Psoas muscle (tissue), 8 donors: ENCODE data around the gene SIRPA. TPM values are rescaled to one million over a fixed set of nuclear protein-coding genes. Genes with fewer than 3 reads are reported as not detected.

ENCODE experiments used
- ATAC-seq, 4 donors: fragments of 200-7000 bp; cut with Tn5 transposase; one replicate each; pipeline ENCODE4 v1.9.1; 2020; ENCODE audit warnings: moderate library complexity in 3 of 4, mild to moderate bottlenecking in 2 of 4
- DNase-seq, 2 donors: peaks; one replicate each; pipeline ENCODE4 v3.0.0-alpha.2; 2020
- H3K27ac ChIP-seq: fragments of 200-600 bp; one replicate; pipeline ENCODE4 v1.8.0; 2022
- H3K27me3 ChIP-seq, 3 donors: fragments of 200-600 bp in 1 of 3; one replicate each; pipeline versions ENCODE4 v1.6.1 to v1.8.0; 2013 to 2022; ENCODE audit warnings: low read length in 2 of 3, mild to moderate bottlenecking in 2 of 3, moderate library complexity in 1 of 3; ENCODE audit not compliant: insufficient read depth in 3 of 3
- H3K36me3 ChIP-seq, 2 donors: fragments of 200-600 bp in 1 of 2; one replicate each; pipeline versions ENCODE4 v1.6.1 to v1.8.0; 2013 to 2022; ENCODE audit warnings: low read depth in 1 of 2, mild to moderate bottlenecking in 1 of 2, moderate library complexity in 1 of 2; ENCODE audit not compliant: insufficient read depth in 1 of 2
- H3K4me1 ChIP-seq: fragments of 200-600 bp; one replicate; pipeline ENCODE4 v1.8.0; 2022
- H3K4me3 ChIP-seq: fragments of 200-600 bp; one replicate; pipeline ENCODE4 v1.8.0; 2022; ENCODE audit warnings: mild to moderate bottlenecking
- H3K9me3 ChIP-seq: fragments of 200-600 bp; one replicate; pipeline ENCODE4 v1.8.0; 2022
- WGBS, 3 donors: extraction: QIAGEN DNeasy Blood & Tissue Kit; methylation state at CpG; one replicate each; pipeline versions ENCODE4 v1.1.6 to v1.1.7; 2013; 5-methylcytosine and 5-hydroxymethylcytosine counted together
- intact Hi-C, 2 donors: fragments of 100-400 bp; cut with DNase I; formaldehyde crosslinking; loops; one replicate each; pipeline versions ENCODE4 v1.11.0 to v1.14.2; 2022
- polyA plus RNA-seq, 3 donors: library from polyadenylated mRNA; stranded (reverse); fragments of 200-250 nt; gene quantifications; one replicate each; pipeline ENCODE4 v1.2.3, GENCODE V29; 2013
- total RNA-seq, 4 donors: library from RNA; stranded (reverse); fragmentation: NEBNext Ultra II Directional in 2 of 4; extraction: Animal tissue kit (Norgen Biotek cat#: 25700) in 2 of 4; gene quantifications; one replicate each; pipeline versions ENCODE4 v1.2.1 to v1.2.4, GENCODE V29; 2021 to 2023
- TF ChIP-seq, protein P1 (sequence below): fragments of 200-600 bp; IDR thresholded peaks from one replicate; pipeline ENCODE4 v1.8.0; 2022; ENCODE audit warnings: antibody characterized with exemption
- donor health status: healthy with polysubstance abuse.
- donor health status: DM: no; HTN: no; CAD: no; lungs with moderate emphysema.
- donor health status: Bipolar disorder and iron deficiency.
- donor health status: healthy.
- donor health status: DM: yes; HTN: yes; CAD: no.
- donor health status: DM: no; HTN: no; CAD: no.
- donor health status: DM: no; HTN: no; CAD: no.
- donor health status: DM: yes; HTN: yes; CAD: no.

The SIRPA gene
- total and polyA plus RNA-seq, 7 donors: 6.2 to 42.9 (median 15.3) TPM

DNA sequence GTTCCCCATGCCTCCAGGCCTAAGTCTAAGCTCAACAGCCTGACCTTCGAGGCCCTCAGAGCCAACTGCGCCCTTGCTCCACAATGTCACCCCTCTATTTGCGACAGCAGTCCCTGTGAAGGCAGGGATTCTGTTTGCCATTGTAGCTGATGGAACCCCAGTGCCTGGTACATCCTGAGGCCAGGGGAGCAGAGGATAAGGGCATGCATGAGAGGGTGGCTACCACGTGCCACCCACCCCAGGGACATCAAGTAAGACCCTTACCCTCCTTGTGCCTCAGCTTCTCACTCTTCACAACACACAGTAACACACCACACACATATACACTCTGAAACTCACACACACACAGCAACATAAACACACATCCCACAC, 20.0 kb upstream of the SIRPA start:
- Histone ChIP-seq H3K9me3 (no peaks in the 10 kb centered on the region), H3K27me3 (no peaks in the 10 kb centered on the region), H3K27ac (no peak overlapping the region), H3K4me1 (no peaks in the 10 kb centered on the region), H3K4me3 (no peak overlapping the region), H3K36me3 (no peaks in the 10 kb centered on the region)
- intact Hi-C loops: no loop called here
- ATAC-seq (no peak), DNase-seq (no peak)
- WGBS, 3 donors: 79 to 82% (median 79%) methylated on average over 4 of the region's 4 CpGs
- TF ChIP-seq, protein P1, sequence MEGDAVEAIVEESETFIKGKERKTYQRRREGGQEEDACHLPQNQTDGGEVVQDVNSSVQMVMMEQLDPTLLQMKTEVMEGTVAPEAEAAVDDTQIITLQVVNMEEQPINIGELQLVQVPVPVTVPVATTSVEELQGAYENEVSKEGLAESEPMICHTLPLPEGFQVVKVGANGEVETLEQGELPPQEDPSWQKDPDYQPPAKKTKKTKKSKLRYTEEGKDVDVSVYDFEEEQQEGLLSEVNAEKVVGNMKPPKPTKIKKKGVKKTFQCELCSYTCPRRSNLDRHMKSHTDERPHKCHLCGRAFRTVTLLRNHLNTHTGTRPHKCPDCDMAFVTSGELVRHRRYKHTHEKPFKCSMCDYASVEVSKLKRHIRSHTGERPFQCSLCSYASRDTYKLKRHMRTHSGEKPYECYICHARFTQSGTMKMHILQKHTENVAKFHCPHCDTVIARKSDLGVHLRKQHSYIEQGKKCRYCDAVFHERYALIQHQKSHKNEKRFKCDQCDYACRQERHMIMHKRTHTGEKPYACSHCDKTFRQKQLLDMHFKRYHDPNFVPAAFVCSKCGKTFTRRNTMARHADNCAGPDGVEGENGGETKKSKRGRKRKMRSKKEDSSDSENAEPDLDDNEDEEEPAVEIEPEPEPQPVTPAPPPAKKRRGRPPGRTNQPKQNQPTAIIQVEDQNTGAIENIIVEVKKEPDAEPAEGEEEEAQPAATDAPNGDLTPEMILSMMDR: no peak

DNA sequence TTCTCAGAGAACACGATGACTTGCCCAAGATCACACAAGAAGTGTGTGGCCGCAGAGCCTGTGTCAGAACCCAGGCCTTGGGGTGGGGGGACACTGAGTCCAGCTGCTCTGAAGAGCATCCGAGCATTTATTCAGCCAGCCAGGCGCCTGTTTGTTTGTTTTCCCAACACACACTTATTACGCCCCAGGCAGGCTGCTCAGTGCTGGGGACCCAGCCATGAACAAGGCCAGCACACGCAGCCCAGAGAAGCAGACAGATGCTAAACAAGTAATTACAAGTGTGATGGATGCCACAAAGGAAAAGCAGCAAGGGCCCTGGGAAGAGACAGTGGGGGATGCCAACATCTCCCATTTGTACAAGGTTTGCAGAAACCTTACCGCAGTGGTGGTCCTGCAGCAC, 19.4 kb upstream of the SIRPA start:
- intact Hi-C loops: no loop called here
- WGBS, 3 donors: 65 to 76% (median 66%) methylated on average over 7 of the region's 7 CpGs
- no peak overlapping the region for H3K4me3 ChIP-seq
- H3K4me1 ChIP-seq: peaks cover under 1% of the 10 kb centered on the region
- ATAC-seq (no peak), DNase-seq (no peak)
- TF ChIP-seq, protein P1: no peak
- H3K9me3 ChIP-seq: no peaks in the 10 kb centered on the region
- no peaks in the 10 kb centered on the region for H3K36me3 ChIP-seq
- no peaks in the 10 kb centered on the region for H3K27me3 ChIP-seq
- H3K27ac ChIP-seq: no peak overlapping the region

GRCh38 chr20:1876217-1876921, 18.8 kb upstream of the SIRPA start:
- ATAC-seq (no peak), DNase-seq (peak in 1 of 2 donors; percentile 19)
- no peak overlapping the region for H3K4me3 ChIP-seq
- no peaks in the 10 kb centered on the region for H3K36me3 ChIP-seq
- H3K27ac ChIP-seq: no peak overlapping the region
- 68 to 80% (median 75%) methylated on average over 6 to 7 of the region's 7 CpGs for WGBS, 3 donors
- H3K4me1 ChIP-seq: peaks cover 5% of the 10 kb centered on the region
- TF ChIP-seq, protein P1: no peak
- intact Hi-C loops: no loop called here
- no peaks in the 10 kb centered on the region for H3K27me3 ChIP-seq
- no peaks in the 10 kb centered on the region for H3K9me3 ChIP-seq

GRCh38 chr20:1876975-1877608, 18.1 kb upstream of the SIRPA start:
- WGBS, 3 donors: 64 to 66% (median 64%) methylated on average over 11 of the region's 11 CpGs
- Histone ChIP-seq H3K4me3 (no peak overlapping the region), H3K36me3 (no peaks in the 10 kb centered on the region), H3K27me3 (no peaks in the 10 kb centered on the region), H3K27ac (no peak overlapping the region), H3K9me3 (no peaks in the 10 kb centered on the region), H3K4me1 (peaks cover 10% of the 10 kb centered on the region)
- TF ChIP-seq, protein P1: no peak
- intact Hi-C loops: no loop called here
- peak in 1 of 2 donors; percentile 13 for DNase-seq
- peak in 2 of 4 donors; percentile 23 to 58 for ATAC-seq
